Measurements from ENCODE around the gene DPPA3.
"Not testable (repeated sequence)": the region's sequence is repeated elsewhere in the genome, so short reads cannot be mapped to it uniquely, and the experiment has no call there.

The DPPA3 gene

GRCh38 chr12:7711133-7711532 lies at the start of gene DPPA3:
TSS of gene DPPA3 (plus strand) at chr12:7711433. CDS start at chr12:7711571, 138 bp downstream.
- Histone ChIP-seq H3K4me1 (ENCODE audit: control insufficient read depth, insufficient read depth, low read length) (no peaks in the 10 kb centered on the region), H3K4me3 (ENCODE audit: low read length) (no peak within 1 kb of the TSS), H3K9ac (ENCODE audit: low read length) (no peak within 1 kb of the TSS), H3K9me3 (ENCODE audit: control insufficient read depth, low read length) (no peaks in the 10 kb centered on the region), H3K27me3 (ENCODE audit: control insufficient read depth, insufficient read depth, low read length) (no peaks in the 10 kb centered on the region), H3K36me3 (ENCODE audit: control insufficient read depth, insufficient read depth, low read length) (no peaks in the 10 kb centered on the region)

- H3K4me1 ChIP-seq (ENCODE audit: control insufficient read depth, insufficient read depth, low read length): peaks cover 12% of the 10 kb centered on the region
- H3K36me3 ChIP-seq (ENCODE audit: control insufficient read depth, insufficient read depth, low read length): no peaks in the 10 kb centered on the region
- no peak overlapping the region for H3K4me3 ChIP-seq (ENCODE audit: low read length)
- no peaks in the 10 kb centered on the region for H3K27me3 ChIP-seq (ENCODE audit: control insufficient read depth, insufficient read depth, low read length)
- H3K9me3 ChIP-seq (ENCODE audit: control insufficient read depth, low read length): no peaks in the 10 kb centered on the region
- H3K9ac ChIP-seq (ENCODE audit: low read length): no peak overlapping the region
These were observed 49.5 kb upstream of the DPPA3 start for GRCh38 chr12:7661741-7662140.

GRCh38 chr12:7666595-7666994 lies 44.6 kb upstream of the DPPA3 start:
- Histone ChIP-seq H3K4me1 (ENCODE audit: control insufficient read depth, insufficient read depth, low read length) (peaks cover 16% of the 10 kb centered on the region), H3K27me3 (ENCODE audit: control insufficient read depth, insufficient read depth, low read length) (no peaks in the 10 kb centered on the region), H3K4me3 (ENCODE audit: low read length) (no peak overlapping the region), H3K9me3 (ENCODE audit: control insufficient read depth, low read length) (no peaks in the 10 kb centered on the region), H3K9ac (ENCODE audit: low read length) (no peak overlapping the region), H3K36me3 (ENCODE audit: control insufficient read depth, insufficient read depth, low read length) (no peaks in the 10 kb centered on the region)

- Histone ChIP-seq H3K36me3 (ENCODE audit: control insufficient read depth, insufficient read depth, low read length) (no peaks in the 10 kb centered on the region), H3K9me3 (ENCODE audit: control insufficient read depth, low read length) (no peaks in the 10 kb centered on the region), H3K4me1 (ENCODE audit: control insufficient read depth, insufficient read depth, low read length) (peaks cover 16% of the 10 kb centered on the region), H3K4me3 (ENCODE audit: low read length) (no peak overlapping the region), H3K9ac (ENCODE audit: low read length) (no peak overlapping the region), H3K27me3 (ENCODE audit: control insufficient read depth, insufficient read depth, low read length) (no peaks in the 10 kb centered on the region)
These were observed 44.1 kb upstream of the DPPA3 start for GRCh38 chr12:7667125-7667524.

GRCh38 chr12:7668171-7668570 lies 43.1 kb upstream of the DPPA3 start:
- Histone ChIP-seq H3K9ac (ENCODE audit: low read length) (no peak overlapping the region), H3K27me3 (ENCODE audit: control insufficient read depth, insufficient read depth, low read length) (no peaks in the 10 kb centered on the region), H3K4me3 (ENCODE audit: low read length) (no peak overlapping the region), H3K9me3 (ENCODE audit: control insufficient read depth, low read length) (no peaks in the 10 kb centered on the region), H3K4me1 (ENCODE audit: control insufficient read depth, insufficient read depth, low read length) (peaks cover 16% of the 10 kb centered on the region), H3K36me3 (ENCODE audit: control insufficient read depth, insufficient read depth, low read length) (no peaks in the 10 kb centered on the region)

- H3K36me3 ChIP-seq (ENCODE audit: control insufficient read depth, insufficient read depth, low read length); H3K4me3 ChIP-seq (ENCODE audit: low read length); H3K27me3 ChIP-seq (ENCODE audit: control insufficient read depth, insufficient read depth, low read length); H3K9me3 ChIP-seq (ENCODE audit: control insufficient read depth, low read length); H3K4me1 ChIP-seq (ENCODE audit: control insufficient read depth, insufficient read depth, low read length); H3K9ac ChIP-seq (ENCODE audit: low read length): not testable (repeated sequence)
These were observed 35.8 kb upstream of the DPPA3 start for GRCh38 chr12:7675455-7675854.

GRCh38 chr12:7677432-7677888 lies 33.8 kb upstream of the DPPA3 start:
- not testable (repeated sequence) for H3K36me3 ChIP-seq (ENCODE audit: control insufficient read depth, insufficient read depth, low read length); H3K9ac ChIP-seq (ENCODE audit: low read length); H3K27me3 ChIP-seq (ENCODE audit: control insufficient read depth, insufficient read depth, low read length); H3K9me3 ChIP-seq (ENCODE audit: control insufficient read depth, low read length); H3K4me1 ChIP-seq (ENCODE audit: control insufficient read depth, insufficient read depth, low read length); H3K4me3 ChIP-seq (ENCODE audit: low read length)

GRCh38 chr12:7678744-7679143 lies 32.5 kb upstream of the DPPA3 start:
- Histone ChIP-seq H3K4me3 (ENCODE audit: low read length) (no peak overlapping the region), H3K9me3 (ENCODE audit: control insufficient read depth, low read length) (no peaks in the 10 kb centered on the region), H3K27me3 (ENCODE audit: control insufficient read depth, insufficient read depth, low read length) (no peaks in the 10 kb centered on the region), H3K9ac (ENCODE audit: low read length) (no peak overlapping the region), H3K4me1 (ENCODE audit: control insufficient read depth, insufficient read depth, low read length) (no peaks in the 10 kb centered on the region), H3K36me3 (ENCODE audit: control insufficient read depth, insufficient read depth, low read length) (no peaks in the 10 kb centered on the region)

GRCh38 chr12:7679251-7680045 lies 31.8 kb upstream of the DPPA3 start:
- Histone ChIP-seq H3K27me3 (ENCODE audit: control insufficient read depth, insufficient read depth, low read length) (no peaks in the 10 kb centered on the region), H3K9ac (ENCODE audit: low read length) (no peak overlapping the region), H3K4me3 (ENCODE audit: low read length) (no peak overlapping the region), H3K9me3 (ENCODE audit: control insufficient read depth, low read length) (no peaks in the 10 kb centered on the region), H3K36me3 (ENCODE audit: control insufficient read depth, insufficient read depth, low read length) (no peaks in the 10 kb centered on the region), H3K4me1 (ENCODE audit: control insufficient read depth, insufficient read depth, low read length) (no peaks in the 10 kb centered on the region)

GRCh38 chr12:7681535-7681934 lies 29.7 kb upstream of the DPPA3 start:
- H3K4me1 ChIP-seq (ENCODE audit: control insufficient read depth, insufficient read depth, low read length): no peaks in the 10 kb centered on the region
- no peaks in the 10 kb centered on the region for H3K9me3 ChIP-seq (ENCODE audit: control insufficient read depth, low read length)
- H3K36me3 ChIP-seq (ENCODE audit: control insufficient read depth, insufficient read depth, low read length): no peaks in the 10 kb centered on the region
- H3K4me3 ChIP-seq (ENCODE audit: low read length): no peak overlapping the region
- no peaks in the 10 kb centered on the region for H3K27me3 ChIP-seq (ENCODE audit: control insufficient read depth, insufficient read depth, low read length)
- no peak overlapping the region for H3K9ac ChIP-seq (ENCODE audit: low read length)

- no peak overlapping the region for H3K9ac ChIP-seq (ENCODE audit: low read length)
- H3K4me1 ChIP-seq (ENCODE audit: control insufficient read depth, insufficient read depth, low read length): no peaks in the 10 kb centered on the region
- H3K9me3 ChIP-seq (ENCODE audit: control insufficient read depth, low read length): no peaks in the 10 kb centered on the region
- H3K27me3 ChIP-seq (ENCODE audit: control insufficient read depth, insufficient read depth, low read length): no peaks in the 10 kb centered on the region
- H3K36me3 ChIP-seq (ENCODE audit: control insufficient read depth, insufficient read depth, low read length): no peaks in the 10 kb centered on the region
- H3K4me3 ChIP-seq (ENCODE audit: low read length): no peak overlapping the region
These were observed 17.4 kb upstream of the DPPA3 start for GRCh38 chr12:7693793-7694192.

- Histone ChIP-seq H3K9me3 (ENCODE audit: control insufficient read depth, low read length) (no peaks in the 10 kb centered on the region), H3K4me3 (ENCODE audit: low read length) (no peak overlapping the region), H3K4me1 (ENCODE audit: control insufficient read depth, insufficient read depth, low read length) (no peaks in the 10 kb centered on the region), H3K27me3 (ENCODE audit: control insufficient read depth, insufficient read depth, low read length) (no peaks in the 10 kb centered on the region), H3K36me3 (ENCODE audit: control insufficient read depth, insufficient read depth, low read length) (no peaks in the 10 kb centered on the region), H3K9ac (ENCODE audit: low read length) (no peak overlapping the region)
These were observed 16.5 kb upstream of the DPPA3 start for GRCh38 chr12:7694556-7695236.
